Neural progenitor cell (in vitro differentiated cells): ENCODE measurements around the gene CALHM3. TPM values are rescaled to one million over a fixed set of nuclear protein-coding genes. Genes with fewer than 3 reads are reported as not detected.

Source experiments
- DNase-seq: peaks from one replicate; pipeline ENCODE4 v3.0.0-alpha.2; 2016; ENCODE audit warnings: low spot score
- H2AFZ ChIP-seq: fragments of 200-600 bp; sonication (generic); replicated peaks from 2 replicates; pipeline ENCODE4 v1.6.1; 2016; ENCODE audit warnings: antibody characterized with exemption
- H3F3A ChIP-seq: fragments of 200-600 bp; sonication (generic); 2 replicates; pipeline ENCODE4 v1.6.1; 2016; ENCODE audit warnings: antibody characterized with exemption, low read depth
- H3K27ac ChIP-seq: fragments of 200-600 bp; sonication (generic); 2 replicates; pipeline ENCODE4 v1.5.1; 2016; ENCODE audit warnings: mild to moderate bottlenecking
- H3K27me3 ChIP-seq: fragments of 200-600 bp; sonication (generic); 2 replicates; pipeline ENCODE4 v1.6.1; 2016; ENCODE audit warnings: mild to moderate bottlenecking, moderate library complexity
- H3K36me3 ChIP-seq: fragments of 200-600 bp; sonication (generic); 2 replicates; pipeline ENCODE4 v1.5.1; 2016
- H3K4me1 ChIP-seq: fragments of 200-600 bp; sonication (generic); 2 replicates; pipeline ENCODE4 v1.6.1; 2016; ENCODE audit warnings: mixed run types
- H3K4me2 ChIP-seq: fragments of 200-600 bp; sonication (generic); 2 replicates; pipeline ENCODE4 v1.6.1; 2016
- H3K4me3 ChIP-seq: fragments of 200-600 bp; sonication (generic); 2 replicates; pipeline ENCODE4 v1.5.1; 2016
- H3K79me2 ChIP-seq: fragments of 200-600 bp; sonication (generic); 2 replicates; pipeline ENCODE4 v1.6.1; 2016; ENCODE audit warnings: low read depth
- H3K9ac ChIP-seq: fragments of 200-600 bp; sonication (generic); 2 replicates; pipeline ENCODE4 v1.6.1; 2016
- H3K9me3 ChIP-seq: fragments of 200-600 bp; sonication (generic); 2 replicates; pipeline ENCODE4 v1.5.1; 2016; ENCODE audit warnings: low read depth
- H4K20me1 ChIP-seq: fragments of 200-600 bp; sonication (generic); 2 replicates; pipeline ENCODE4 v1.6.1; 2016; ENCODE audit warnings: low read depth
- H3K27ac Mint-ChIP-seq: 3 replicates; pipeline ENCODE4 v1.8.0; 2021; ENCODE audit warnings: mixed read lengths
- H3K27me3 Mint-ChIP-seq: 2 replicates; pipeline ENCODE4 v1.8.0; 2022; ENCODE audit warnings: low read depth, mild to moderate bottlenecking, inconsistent platforms, moderate library complexity, mixed read lengths; ENCODE audit not compliant: insufficient read depth
- H3K36me3 Mint-ChIP-seq: 3 replicates; pipeline ENCODE4 v1.8.0; 2021; ENCODE audit warnings: mixed read lengths
- H3K4me1 Mint-ChIP-seq: 3 replicates; pipeline ENCODE4 v1.8.0; 2021; ENCODE audit warnings: mixed read lengths
- H3K4me3 Mint-ChIP-seq: 3 replicates; pipeline ENCODE4 v1.8.0; 2021; ENCODE audit warnings: mild to moderate bottlenecking, moderate library complexity, mixed read lengths
- H3K9me3 Mint-ChIP-seq: 3 replicates; pipeline ENCODE4 v1.8.0; 2020; ENCODE audit warnings: mixed read lengths
- EZH2 ChIP-seq: fragments of 200-600 bp; sonication (generic); IDR thresholded peaks from 2 replicates; pipeline ENCODE4 v1.6.1; 2017; ENCODE audit warnings: antibody characterized with exemption, mild to moderate bottlenecking, moderate library complexity
- EZH2phosphoT487 ChIP-seq: fragments of 200-600 bp; sonication (generic); IDR thresholded peaks from 2 replicates; pipeline ENCODE4 v1.6.1; 2017; ENCODE audit warnings: antibody characterized with exemption
- total RNA-seq: library from RNA; depleted of rRNA; stranded (reverse); fragments of >200 nt; gene quantifications from 2 replicates; pipeline ENCODE4 v1.2.3, GENCODE V29; 2015; ENCODE audit warnings: low replicate concordance
- TF ChIP-seq, protein P1 (sequence below): fragments of 200-600 bp; sonication (generic); IDR thresholded peaks from 2 replicates; pipeline ENCODE4 v1.5.1; 2017; ENCODE audit warnings: antibody characterized with exemption, mild to moderate bottlenecking

The CALHM3 gene
- total RNA-seq, 1 donor from 2014 or later = not detected

DNA sequence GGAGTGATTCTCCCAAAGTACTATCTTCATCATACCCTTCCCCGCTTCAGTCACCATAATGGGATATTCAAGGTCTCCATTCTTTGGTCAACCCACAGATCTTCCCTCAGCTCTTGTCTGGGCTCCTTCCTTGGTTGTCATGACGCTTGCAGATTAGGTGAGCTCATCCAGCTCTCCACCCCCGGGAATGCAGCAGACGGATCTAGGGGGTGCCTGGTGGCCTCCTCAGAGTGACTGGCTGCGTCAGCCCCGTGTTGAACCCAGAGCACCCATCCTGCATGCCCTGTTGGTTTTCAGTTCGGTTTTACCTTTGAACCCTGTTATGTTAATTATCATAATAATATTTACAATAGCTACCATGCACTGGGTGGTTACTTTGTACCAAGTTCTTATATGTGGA, 20.8 kb upstream of the CALHM3 start:
- H3K27me3 ChIP-seq = peaks cover 32% of the 10 kb centered on the region
- H3K4me1 ChIP-seq = peaks cover 11% of the 10 kb centered on the region
- peaks cover 23% of the 10 kb centered on the region for H3K27me3 Mint-ChIP-seq
- peaks cover 2% of the 10 kb centered on the region for H3K9me3 Mint-ChIP-seq
- no peaks in the 10 kb centered on the region for H4K20me1 ChIP-seq
- no peak for DNase-seq
- no peaks in the 10 kb centered on the region for H3K36me3 Mint-ChIP-seq
- H3K4me1 Mint-ChIP-seq = peaks cover 39% of the 10 kb centered on the region
- no peak overlapping the region for H3K27ac ChIP-seq
- H2AFZ ChIP-seq = no peak overlapping the region
- H3K79me2 ChIP-seq = no peaks in the 10 kb centered on the region
- TF ChIP-seq, protein P1, sequence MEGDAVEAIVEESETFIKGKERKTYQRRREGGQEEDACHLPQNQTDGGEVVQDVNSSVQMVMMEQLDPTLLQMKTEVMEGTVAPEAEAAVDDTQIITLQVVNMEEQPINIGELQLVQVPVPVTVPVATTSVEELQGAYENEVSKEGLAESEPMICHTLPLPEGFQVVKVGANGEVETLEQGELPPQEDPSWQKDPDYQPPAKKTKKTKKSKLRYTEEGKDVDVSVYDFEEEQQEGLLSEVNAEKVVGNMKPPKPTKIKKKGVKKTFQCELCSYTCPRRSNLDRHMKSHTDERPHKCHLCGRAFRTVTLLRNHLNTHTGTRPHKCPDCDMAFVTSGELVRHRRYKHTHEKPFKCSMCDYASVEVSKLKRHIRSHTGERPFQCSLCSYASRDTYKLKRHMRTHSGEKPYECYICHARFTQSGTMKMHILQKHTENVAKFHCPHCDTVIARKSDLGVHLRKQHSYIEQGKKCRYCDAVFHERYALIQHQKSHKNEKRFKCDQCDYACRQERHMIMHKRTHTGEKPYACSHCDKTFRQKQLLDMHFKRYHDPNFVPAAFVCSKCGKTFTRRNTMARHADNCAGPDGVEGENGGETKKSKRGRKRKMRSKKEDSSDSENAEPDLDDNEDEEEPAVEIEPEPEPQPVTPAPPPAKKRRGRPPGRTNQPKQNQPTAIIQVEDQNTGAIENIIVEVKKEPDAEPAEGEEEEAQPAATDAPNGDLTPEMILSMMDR = no peak
- H3K9ac ChIP-seq = no peak overlapping the region
- H3K4me3 ChIP-seq = no peak overlapping the region
- no peaks in the 10 kb centered on the region for H3K36me3 ChIP-seq
- H3K9me3 ChIP-seq = no peaks in the 10 kb centered on the region
- H3K27ac Mint-ChIP-seq = peak overlapping the region; percentile 6
- H3F3A ChIP-seq = peaks cover 4% of the 10 kb centered on the region
- peak overlapping the region; percentile 44 for H3K4me3 Mint-ChIP-seq
- H3K4me2 ChIP-seq = no peak overlapping the region

GRCh38 chr10:103498936-103499638, 20.0 kb upstream of the CALHM3 start:
- no peak overlapping the region for H3K4me2 ChIP-seq
- no peak for TF ChIP-seq EZH2
- TF ChIP-seq, protein P1 = no peak
- no peak for TF ChIP-seq EZH2phosphoT487
- Mint-ChIP-seq H3K4me3 (no peak overlapping the region), H3K9me3 (peaks cover 2% of the 10 kb centered on the region), H3K36me3 (no peaks in the 10 kb centered on the region), H3K27me3 (peaks cover 28% of the 10 kb centered on the region), H3K27ac (peak overlapping the region; percentile 55), H3K4me1 (peaks cover 39% of the 10 kb centered on the region)
- peaks cover 17% of the 10 kb centered on the region for H3K4me1 ChIP-seq
- DNase-seq = no peak
- H3K9ac ChIP-seq = no peak overlapping the region
- no peaks in the 10 kb centered on the region for H3K36me3 ChIP-seq
- H3K79me2 ChIP-seq = no peaks in the 10 kb centered on the region
- H3K4me3 ChIP-seq = no peak overlapping the region
- H2AFZ ChIP-seq = no peak overlapping the region
- H3F3A ChIP-seq = peaks cover 11% of the 10 kb centered on the region
- no peak overlapping the region for H3K27ac ChIP-seq
- H4K20me1 ChIP-seq = no peaks in the 10 kb centered on the region
- H3K9me3 ChIP-seq = no peaks in the 10 kb centered on the region
- H3K27me3 ChIP-seq = peaks cover 40% of the 10 kb centered on the region

DNA sequence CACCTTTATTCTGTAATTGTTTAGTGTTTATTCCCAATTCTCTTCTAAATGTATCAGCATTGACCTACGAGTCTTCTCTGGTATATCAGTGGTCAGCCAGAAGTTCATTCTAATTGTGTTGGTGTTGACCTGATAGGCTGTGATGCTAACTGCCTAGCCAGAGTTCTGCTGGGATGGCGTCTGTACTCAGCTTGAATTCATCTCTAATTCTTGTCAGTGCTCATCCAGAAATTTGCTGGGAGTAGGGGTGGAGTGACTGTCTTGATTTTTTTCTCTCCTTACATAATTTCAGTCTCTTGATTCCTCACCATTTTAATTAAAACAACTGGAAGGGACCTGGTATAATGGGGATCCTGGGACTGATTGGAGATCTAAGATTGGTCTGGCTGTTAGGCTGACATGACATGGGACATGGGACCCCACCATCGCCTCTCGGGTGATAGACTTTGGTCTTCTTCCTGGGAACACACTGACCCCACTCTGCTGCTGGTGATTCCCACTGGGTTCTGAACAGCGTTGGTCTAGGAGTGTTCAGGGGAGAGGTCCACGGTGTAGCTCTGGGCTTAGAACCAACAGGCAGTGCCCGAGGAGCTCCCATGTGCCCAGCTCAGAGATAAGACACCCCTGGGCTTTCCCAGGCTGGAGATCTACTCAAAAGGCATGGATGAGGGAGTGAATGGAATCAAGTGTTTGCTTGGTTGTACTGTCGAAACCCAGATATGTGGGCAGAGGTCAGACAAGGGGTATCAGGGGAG, 18.3 kb upstream of the CALHM3 start:
- H4K20me1 ChIP-seq = no peaks in the 10 kb centered on the region
- no peak overlapping the region for H3K27ac Mint-ChIP-seq
- H3K4me3 ChIP-seq = no peak overlapping the region
- H3K4me3 Mint-ChIP-seq = no peak overlapping the region
- TF ChIP-seq, protein P1 = no peak
- TF ChIP-seq EZH2 (no peak), EZH2phosphoT487 (no peak)
- H3K4me2 ChIP-seq = no peak overlapping the region
- no peaks in the 10 kb centered on the region for H3K79me2 ChIP-seq
- peaks cover 17% of the 10 kb centered on the region for H3K4me1 ChIP-seq
- H3K36me3 Mint-ChIP-seq = no peaks in the 10 kb centered on the region
- peaks cover 57% of the 10 kb centered on the region for H3K27me3 ChIP-seq
- DNase-seq = no peak
- no peak overlapping the region for H3K27ac ChIP-seq
- no peak overlapping the region for H3K9ac ChIP-seq
- peaks cover 15% of the 10 kb centered on the region for H3F3A ChIP-seq
- H3K27me3 Mint-ChIP-seq = peaks cover 26% of the 10 kb centered on the region
- H3K9me3 Mint-ChIP-seq = no peaks in the 10 kb centered on the region
- H3K9me3 ChIP-seq = no peaks in the 10 kb centered on the region
- peaks cover 37% of the 10 kb centered on the region for H3K4me1 Mint-ChIP-seq
- no peak overlapping the region for H2AFZ ChIP-seq
- H3K36me3 ChIP-seq = no peaks in the 10 kb centered on the region
